Esophagus squamous epithelium (tissue), 4 donors: ENCODE results near the gene ZNF519.
"Not testable (repeated sequence)": the region's sequence is repeated elsewhere in the genome, so short reads cannot be mapped to it uniquely, and the experiment has no call there.

ENCODE experiments used
- POLR2A ChIP-seq, 4 donors: fragments of 450-650 bp; IDR thresholded peaks; one replicate each; pipeline ENCODE4 v1.6.1; 2017; ENCODE audit warnings: antibody characterized with exemption in 4 of 4, mild to moderate bottlenecking in 4 of 4, moderate library complexity in 3 of 4
- TF ChIP-seq, protein P1 (sequence below), 6 experiments: fragments of 450-650 bp in 4 of 6; fragments of 200-600 bp in 2 of 6; sonication (generic) in 2 of 6; IDR thresholded peaks; one replicate each; pipeline ENCODE4 v1.5.1; 2016 to 2019; ENCODE audit warnings: antibody characterized with exemption in 6 of 6, mild to moderate bottlenecking in 4 of 6, moderate library complexity in 4 of 6

GRCh38 chr18:14174002-14174705, 41.9 kb upstream of the ZNF519 start:
- TF ChIP-seq, protein P1, sequence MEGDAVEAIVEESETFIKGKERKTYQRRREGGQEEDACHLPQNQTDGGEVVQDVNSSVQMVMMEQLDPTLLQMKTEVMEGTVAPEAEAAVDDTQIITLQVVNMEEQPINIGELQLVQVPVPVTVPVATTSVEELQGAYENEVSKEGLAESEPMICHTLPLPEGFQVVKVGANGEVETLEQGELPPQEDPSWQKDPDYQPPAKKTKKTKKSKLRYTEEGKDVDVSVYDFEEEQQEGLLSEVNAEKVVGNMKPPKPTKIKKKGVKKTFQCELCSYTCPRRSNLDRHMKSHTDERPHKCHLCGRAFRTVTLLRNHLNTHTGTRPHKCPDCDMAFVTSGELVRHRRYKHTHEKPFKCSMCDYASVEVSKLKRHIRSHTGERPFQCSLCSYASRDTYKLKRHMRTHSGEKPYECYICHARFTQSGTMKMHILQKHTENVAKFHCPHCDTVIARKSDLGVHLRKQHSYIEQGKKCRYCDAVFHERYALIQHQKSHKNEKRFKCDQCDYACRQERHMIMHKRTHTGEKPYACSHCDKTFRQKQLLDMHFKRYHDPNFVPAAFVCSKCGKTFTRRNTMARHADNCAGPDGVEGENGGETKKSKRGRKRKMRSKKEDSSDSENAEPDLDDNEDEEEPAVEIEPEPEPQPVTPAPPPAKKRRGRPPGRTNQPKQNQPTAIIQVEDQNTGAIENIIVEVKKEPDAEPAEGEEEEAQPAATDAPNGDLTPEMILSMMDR (IDR thresholded peaks at IDR 0.05), result not testable (repeated sequence)
- TF ChIP-seq POLR2A (IDR thresholded peaks at IDR 0.05), result not testable (repeated sequence)
